Measurements from ENCODE around the gene SLC12A3. TPM values are rescaled to one million over a fixed set of nuclear protein-coding genes. Genes with fewer than 3 reads are reported as not detected.

Gene SLC12A3
- total and polyA plus RNA-seq, 2 of the 4 experiments (the other 2 are of a cell fraction): not detected

DNA sequence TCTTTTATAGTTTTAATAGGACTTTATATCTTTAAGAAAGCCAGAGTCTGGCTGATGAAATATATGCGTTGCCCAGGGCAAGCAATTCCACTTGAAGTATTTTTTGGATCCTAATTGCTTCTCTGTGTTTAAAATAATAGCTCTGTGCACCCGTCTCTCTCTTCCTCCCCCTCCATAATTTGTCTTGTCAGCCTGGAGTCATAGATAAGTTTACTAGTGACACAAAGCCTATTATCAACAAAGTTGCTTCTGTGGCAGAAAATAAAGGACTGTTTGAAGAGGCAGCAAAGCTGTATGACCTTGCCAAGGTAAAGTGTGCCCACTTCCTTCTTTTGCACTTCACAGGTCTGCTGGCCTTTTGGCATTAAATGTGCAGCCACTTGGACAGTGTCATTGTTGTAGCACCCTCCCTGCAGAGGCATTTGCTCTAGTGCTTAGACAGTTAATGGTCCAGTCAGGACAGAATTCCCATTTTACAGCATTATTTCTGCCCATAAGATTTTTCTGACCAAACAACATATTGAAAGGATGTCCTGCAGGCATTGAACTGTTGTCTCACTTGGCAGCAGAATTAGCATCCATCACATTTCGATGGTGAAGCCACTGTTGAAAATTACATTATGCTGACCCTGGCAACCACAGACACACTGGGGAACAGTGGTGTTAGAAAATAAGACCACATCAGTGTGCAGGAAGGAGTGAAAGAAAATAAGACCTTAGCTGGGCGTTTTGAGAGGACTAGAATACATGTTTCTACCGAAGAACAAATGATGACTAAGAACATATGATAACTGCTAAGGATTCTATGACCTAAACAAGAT is 28.4 kb upstream of the SLC12A3 start:
- H3K14ac ChIP-seq (replicated peaks; ENCODE audit: low read depth, low read length): 0 out of 2 replicates have a peak overlapping the region, but pooled peaks have one; percentile 15
- H2AFZ ChIP-seq (replicated peaks; ENCODE audit: low read length, poor library complexity): no peak overlapping the region
- H3K9me1 ChIP-seq (ENCODE audit: insufficient read depth, low read length): peaks cover 14% of the 10 kb centered on the region; the same call in 1 of the 2 replicates
- no peak overlapping the region for H4K5ac ChIP-seq (ENCODE audit: low read depth, low read length)
- no peak overlapping the region for H4K91ac ChIP-seq (ENCODE audit: insufficient read depth, low read depth, low read length)
- peak overlapping the region; percentile 33; the same call in 1 of the 2 replicates for H3K23ac ChIP-seq (ENCODE audit: low read depth, low read length)
- H3K4me3 ChIP-seq (ENCODE audit: insufficient read depth, low read depth, low read length): no peak overlapping the region
- no peak overlapping the region for H2AK9ac ChIP-seq (replicated peaks; ENCODE audit: low read depth, low read length, poor library complexity)
- no peak overlapping the region for H3K9ac ChIP-seq (ENCODE audit: low read depth, low read length)
- no peak for TF ChIP-seq BHLHE40 (IDR thresholded peaks at IDR 0.05; ENCODE audit: low read depth, low read length)
- no peak for TF ChIP-seq MXI1 (IDR thresholded peaks at IDR 0.05; ENCODE audit: borderline replicate concordance, low read depth, low read length)
- TF ChIP-seq CHD1 (IDR thresholded peaks at IDR 0.05; ENCODE audit: low read depth, low read length): no peak
- TF ChIP-seq NFE2L2 (IDR thresholded peaks at IDR 0.05; ENCODE audit: low read depth, low read length): no peak
- TF ChIP-seq RFX5 (IDR thresholded peaks at IDR 0.05; ENCODE audit: low read depth, low read length): no peak
- no peak for TF ChIP-seq POLR2A (IDR thresholded peaks at IDR 0.05; ENCODE audit: low read depth, low read length)
- no peak for TF ChIP-seq FOS (IDR thresholded peaks at IDR 0.05; ENCODE audit: low read depth, low read length)
- TF ChIP-seq, protein P1, sequence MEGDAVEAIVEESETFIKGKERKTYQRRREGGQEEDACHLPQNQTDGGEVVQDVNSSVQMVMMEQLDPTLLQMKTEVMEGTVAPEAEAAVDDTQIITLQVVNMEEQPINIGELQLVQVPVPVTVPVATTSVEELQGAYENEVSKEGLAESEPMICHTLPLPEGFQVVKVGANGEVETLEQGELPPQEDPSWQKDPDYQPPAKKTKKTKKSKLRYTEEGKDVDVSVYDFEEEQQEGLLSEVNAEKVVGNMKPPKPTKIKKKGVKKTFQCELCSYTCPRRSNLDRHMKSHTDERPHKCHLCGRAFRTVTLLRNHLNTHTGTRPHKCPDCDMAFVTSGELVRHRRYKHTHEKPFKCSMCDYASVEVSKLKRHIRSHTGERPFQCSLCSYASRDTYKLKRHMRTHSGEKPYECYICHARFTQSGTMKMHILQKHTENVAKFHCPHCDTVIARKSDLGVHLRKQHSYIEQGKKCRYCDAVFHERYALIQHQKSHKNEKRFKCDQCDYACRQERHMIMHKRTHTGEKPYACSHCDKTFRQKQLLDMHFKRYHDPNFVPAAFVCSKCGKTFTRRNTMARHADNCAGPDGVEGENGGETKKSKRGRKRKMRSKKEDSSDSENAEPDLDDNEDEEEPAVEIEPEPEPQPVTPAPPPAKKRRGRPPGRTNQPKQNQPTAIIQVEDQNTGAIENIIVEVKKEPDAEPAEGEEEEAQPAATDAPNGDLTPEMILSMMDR (conservative IDR thresholded peaks at IDR 0.05; ENCODE audit: low read depth, low read length): no peak
- no peak for TF ChIP-seq RCOR1 (IDR thresholded peaks at IDR 0.05; ENCODE audit: insufficient replicate concordance, low read length)
- TF ChIP-seq, protein P2, sequence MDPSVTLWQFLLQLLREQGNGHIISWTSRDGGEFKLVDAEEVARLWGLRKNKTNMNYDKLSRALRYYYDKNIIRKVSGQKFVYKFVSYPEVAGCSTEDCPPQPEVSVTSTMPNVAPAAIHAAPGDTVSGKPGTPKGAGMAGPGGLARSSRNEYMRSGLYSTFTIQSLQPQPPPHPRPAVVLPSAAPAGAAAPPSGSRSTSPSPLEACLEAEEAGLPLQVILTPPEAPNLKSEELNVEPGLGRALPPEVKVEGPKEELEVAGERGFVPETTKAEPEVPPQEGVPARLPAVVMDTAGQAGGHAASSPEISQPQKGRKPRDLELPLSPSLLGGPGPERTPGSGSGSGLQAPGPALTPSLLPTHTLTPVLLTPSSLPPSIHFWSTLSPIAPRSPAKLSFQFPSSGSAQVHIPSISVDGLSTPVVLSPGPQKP (IDR thresholded peaks at IDR 0.05; ENCODE audit: borderline replicate concordance, low read depth, low read length): no peak
- TF ChIP-seq CEBPB (IDR thresholded peaks at IDR 0.05; ENCODE audit: low read depth, low read length): no peak
- no peaks in the 10 kb centered on the region for H3K79me1 ChIP-seq (ENCODE audit: low read depth in 1 of 2, low read length in 2 of 2)
- no peak overlapping the region for H3K4me2 ChIP-seq (ENCODE audit: low read depth, low read length)
- ChIA-PET CTCF (no interaction called here), POLR2A (ENCODE audit: unreplicated experiment) (no interaction called here)
- H4K8ac ChIP-seq (ENCODE audit: low read depth in 2 of 2, low read length in 2 of 2): no peak overlapping the region
- no peak overlapping the region for H3K4ac ChIP-seq (ENCODE audit: low read depth, low read length)
- DNase-seq: no peak
- no peak overlapping the region for H2BK15ac ChIP-seq (ENCODE audit: low read depth, low read length)
- no peak overlapping the region for H3K27ac ChIP-seq (ENCODE audit: insufficient read depth, low read length)
- dilution Hi-C loops (cut with HindIII; ENCODE audit: low sequenced_read_pairs, unreplicated experiment): no loop called here
- WGBS, 2 experiments (ENCODE audit: extremely low coverage in 2 of 2, insufficient read length in 1 of 2): no CpG with 5 or more reads among the region's 5 CpGs
- no peak overlapping the region for H3K18ac ChIP-seq (ENCODE audit: low read depth, low read length)
- H3K4me1 ChIP-seq (ENCODE audit: control insufficient read depth, insufficient read depth, low read length): peaks cover 2% of the 10 kb centered on the region; the same call in 1 of the 2 replicates
- BruUV-seq (replicated peaks): no TSS peak
- H2BK120ac ChIP-seq (ENCODE audit: low read depth, low read length): no peak overlapping the region; the same call in 1 of the 2 replicates
- no peak for ATAC-seq (ENCODE audit: low read depth)
- no peak overlapping the region for H2BK5ac ChIP-seq (ENCODE audit: low read depth, low read length, poor library complexity, severe bottlenecking)
- intact Hi-C loops (cut with micrococcal nuclease): loop anchor here (1.0 kb wide), 1 partner anchor 9 kb away; no protein-coding TSS in a partner anchor
- in situ Hi-C loops (cut with MboI; ENCODE audit: low sequenced_read_pairs): no loop called here
- H3K36me3 ChIP-seq (ENCODE audit: control insufficient read depth, insufficient read depth, low read length): peaks cover 35% of the 10 kb centered on the region
- no peak overlapping the region for H3K56ac ChIP-seq (ENCODE audit: extremely low read depth, insufficient read depth, low read length)
- H2BK20ac ChIP-seq (ENCODE audit: low read depth, low read length): no peak overlapping the region
- H4K20me1 ChIP-seq (ENCODE audit: insufficient read depth, low read length): no peaks in the 10 kb centered on the region
- H2AK5ac ChIP-seq (ENCODE audit: low read depth, low read length): no peak overlapping the region
- no peaks in the 10 kb centered on the region for H3K9me3 ChIP-seq (ENCODE audit: control insufficient read depth, insufficient read depth, low read length)
- H3K27me3 ChIP-seq (ENCODE audit: control insufficient read depth, insufficient read depth, low read length): no peaks in the 10 kb centered on the region
